ENCODE data around the gene FAM227A.
"Not testable (repeated sequence)": the region's sequence is repeated elsewhere in the genome, so short reads cannot be mapped to it uniquely, and the experiment has no call there.

The FAM227A gene

GRCh38 chr22:38611559-38611958 is 44.6 kb downstream of the FAM227A start:
- DNase-seq (ENCODE audit: low read depth), result no peak

- DNase-seq (ENCODE audit: low read depth), result no peak
Observed at GRCh38 chr22:38610234-38610633, 46.0 kb downstream of the FAM227A start.

GRCh38 chr22:38608992-38609750 is 47.0 kb downstream of the FAM227A start:
- no peak for DNase-seq (ENCODE audit: low read depth)

- no peak for DNase-seq (ENCODE audit: low read depth)
Observed at GRCh38 chr22:38607680-38608079, 48.5 kb downstream of the FAM227A start.

- DNase-seq (ENCODE audit: low read depth), result no peak
Observed at GRCh38 chr22:38602166-38602565, 54.0 kb downstream of the FAM227A start.

- no peak for DNase-seq (ENCODE audit: low read depth)
Observed at GRCh38 chr22:38601221-38601764, 54.9 kb downstream of the FAM227A start.

- no peak for DNase-seq (ENCODE audit: low read depth)
Observed at GRCh38 chr22:38599466-38599865, 56.7 kb downstream of the FAM227A start.

- DNase-seq (ENCODE audit: low read depth), result not testable (repeated sequence)
Observed at GRCh38 chr22:38582923-38583322, 73.3 kb downstream of the FAM227A start.

- DNase-seq (ENCODE audit: low read depth), result no peak
Observed at GRCh38 chr22:38578505-38578904, 77.7 kb downstream of the FAM227A start.

- peak; percentile 17 for DNase-seq (ENCODE audit: low read depth)
Observed at GRCh38 chr22:38572065-38572464, 84.1 kb downstream of the FAM227A start.

- peak; percentile 9 for DNase-seq (ENCODE audit: low read depth)
Observed at GRCh38 chr22:38570779-38571364, 85.3 kb downstream of the FAM227A start.

- DNase-seq (ENCODE audit: low read depth), result peak; percentile 92
Observed at GRCh38 chr22:38569972-38570778, 86.0 kb downstream of the FAM227A start, which contains the start of gene DMC1. TSS of gene DMC1 (minus strand) at chr22:38570183. CDS start at chr22:38568256, 1,927 bp downstream.

- no peak for DNase-seq (ENCODE audit: low read depth)
Observed at GRCh38 chr22:38569181-38569971, 86.8 kb downstream of the FAM227A start.

GRCh38 chr22:38567531-38568285 is 88.5 kb downstream of the FAM227A start:
- no peak for DNase-seq (ENCODE audit: low read depth)

- DNase-seq (ENCODE audit: low read depth), result no peak
Observed at GRCh38 chr22:38566726-38567504, 89.3 kb downstream of the FAM227A start.

GRCh38 chr22:38565441-38565840 is 90.8 kb downstream of the FAM227A start:
- no peak for DNase-seq (ENCODE audit: low read depth)

- DNase-seq (ENCODE audit: low read depth), result no peak
Observed at GRCh38 chr22:38564669-38565068, 91.5 kb downstream of the FAM227A start.

GRCh38 chr22:38554281-38554680 is 101.9 kb downstream of the FAM227A start:
- DNase-seq (ENCODE audit: low read depth), result no peak

- DNase-seq (ENCODE audit: low read depth), result no peak
Observed at GRCh38 chr22:38549101-38549894, 106.9 kb downstream of the FAM227A start.

Measured in CMK (cell line).